GM19043 (cell line): ENCODE results near the gene SVOP.
"Not testable (repeated sequence)": the region's sequence is repeated elsewhere in the genome, so short reads cannot be mapped to it uniquely, and the experiment has no call there.

Source experiments
- ATAC-seq: cut with Tn5 transposase; IDR thresholded peaks from one replicate; pipeline ENCODE4 v1.9.1; 2021; ENCODE audit warnings: low read depth; ENCODE audit not compliant: unreplicated experiment

The SVOP gene

DNA sequence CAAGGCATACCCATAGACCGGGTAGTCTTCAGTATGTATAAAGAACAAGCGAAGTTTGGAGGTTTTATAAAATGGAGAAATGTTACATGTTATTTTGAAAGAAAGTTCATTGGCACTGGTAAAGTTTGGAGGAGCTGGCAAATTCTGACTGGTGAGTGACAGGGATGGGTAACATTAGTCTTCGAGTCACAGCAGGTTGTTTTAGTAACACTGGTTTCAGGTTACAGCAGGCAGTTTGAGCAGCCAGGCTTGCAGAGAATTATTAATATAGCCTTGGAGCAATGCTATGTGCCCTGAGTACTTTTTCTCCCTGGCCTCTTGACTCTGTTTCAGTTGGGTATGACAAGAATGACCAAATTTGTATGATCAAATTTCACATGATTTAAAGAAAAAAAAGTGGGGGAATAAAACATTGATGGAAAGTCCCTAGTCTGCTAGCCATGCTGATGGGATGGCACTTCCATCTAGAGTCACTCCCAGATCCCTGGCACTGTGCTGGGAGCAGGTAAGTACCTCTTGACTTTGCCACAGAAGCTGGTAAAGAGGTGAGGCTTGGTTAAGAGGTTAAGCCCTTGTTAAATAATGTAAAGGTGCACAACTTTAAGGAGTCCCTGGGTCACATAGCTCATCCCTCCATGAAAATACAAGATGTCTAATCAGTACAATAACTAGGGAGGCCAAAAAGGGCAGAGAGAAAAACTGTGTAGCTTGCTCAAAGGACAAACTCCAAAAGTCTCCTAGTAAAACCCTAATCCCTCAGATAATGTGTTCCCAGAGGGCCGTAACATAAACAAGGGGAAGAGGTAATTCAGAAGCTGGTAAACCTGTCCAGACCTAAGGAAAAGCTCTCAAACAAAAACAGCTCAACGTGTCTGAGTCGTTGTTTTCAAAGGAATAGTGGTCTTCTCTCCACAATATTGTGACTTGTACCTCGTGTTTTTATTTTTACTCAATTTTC is 12.7 kb upstream of the SVOP start:
- ATAC-seq, result no peak

DNA sequence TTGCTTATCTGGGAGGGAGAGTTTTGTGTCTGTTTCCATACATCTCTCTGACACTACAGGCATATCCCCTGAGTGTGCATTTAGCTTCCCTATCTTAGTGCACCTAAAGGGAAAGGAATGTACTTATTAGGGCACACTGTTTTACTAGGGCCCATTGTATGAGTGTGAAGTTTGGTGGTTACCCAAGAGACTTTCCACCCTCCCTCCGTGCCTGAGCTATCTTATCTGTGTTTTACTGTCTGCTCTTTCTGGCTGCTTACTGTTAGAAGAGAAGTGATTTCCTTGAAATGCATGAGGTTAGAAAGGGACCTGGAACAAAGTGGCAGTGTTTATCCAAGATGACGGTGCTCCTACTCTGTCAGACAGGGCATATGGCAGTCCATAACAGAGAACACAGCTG is 8.5 kb upstream of the SVOP start:
- no peak for ATAC-seq

DNA sequence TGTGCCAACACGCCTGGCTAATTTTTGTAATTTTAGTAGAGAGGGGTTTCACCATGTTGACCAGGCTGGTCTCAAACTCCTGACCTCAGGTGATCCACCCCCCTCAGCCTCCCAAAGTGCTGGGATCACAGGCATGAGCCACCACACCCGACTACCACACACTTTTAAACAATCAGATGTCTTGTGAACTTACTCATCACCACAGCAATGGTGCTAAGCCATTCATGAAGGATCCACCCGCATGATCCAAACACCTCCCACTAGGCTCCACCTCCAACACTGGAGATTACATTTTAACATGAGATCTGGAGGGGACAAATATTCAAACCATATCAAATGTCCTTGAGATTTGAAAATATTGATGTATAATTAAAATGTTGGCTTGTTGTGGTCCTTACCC is 7.8 kb upstream of the SVOP start:
- ATAC-seq, result not testable (repeated sequence)

DNA sequence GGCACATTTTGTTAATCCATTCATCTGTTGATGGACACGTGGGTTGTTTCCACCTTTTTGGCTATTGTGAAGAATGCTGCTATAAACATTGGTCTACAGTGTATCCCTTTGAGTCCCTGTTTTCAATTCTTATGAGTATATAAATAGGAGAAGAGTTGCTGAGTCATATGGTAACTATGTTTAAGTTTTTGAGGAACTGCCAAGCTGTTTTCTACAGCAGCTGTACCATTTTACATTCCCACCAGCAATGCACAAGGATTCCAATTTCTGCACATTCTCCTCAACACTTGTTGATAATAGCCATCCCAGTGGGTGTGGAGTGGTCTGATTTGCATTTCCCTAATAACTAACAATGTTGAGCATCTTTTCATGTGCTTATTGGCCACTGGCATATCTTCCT is 6.9 kb upstream of the SVOP start:
- ATAC-seq, result no peak

DNA sequence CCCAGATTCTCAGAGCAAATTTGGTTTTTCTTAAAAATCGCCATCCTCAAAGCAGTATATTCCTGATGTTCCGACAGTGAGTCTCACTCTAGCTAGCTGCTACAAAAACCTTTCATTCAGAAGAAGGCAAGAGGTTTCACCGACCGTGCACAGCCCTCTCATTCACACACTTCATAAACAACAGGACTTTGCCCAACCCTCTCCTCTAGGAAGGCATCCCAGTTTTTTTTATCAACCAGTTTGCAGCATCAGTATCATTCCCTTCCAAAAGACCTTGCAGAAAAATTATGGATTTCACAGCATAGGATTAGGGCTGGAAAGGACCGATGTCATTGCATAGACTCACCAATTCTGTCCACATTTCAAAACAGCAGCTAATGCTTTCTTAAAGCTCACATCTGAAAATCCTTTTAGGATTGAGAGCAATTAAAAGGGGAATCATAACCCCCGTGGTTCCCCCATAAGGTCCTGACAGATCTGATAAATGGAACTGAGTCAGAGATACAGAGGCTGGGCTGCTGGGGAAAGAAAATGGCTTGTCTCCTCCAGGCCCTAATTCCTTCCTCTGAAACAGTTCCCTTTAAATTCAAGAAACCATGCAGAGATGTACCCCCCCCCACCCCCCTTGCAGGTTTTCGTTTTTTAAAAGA is 597 bp downstream of the SVOP start:
- ATAC-seq, result no peak

DNA sequence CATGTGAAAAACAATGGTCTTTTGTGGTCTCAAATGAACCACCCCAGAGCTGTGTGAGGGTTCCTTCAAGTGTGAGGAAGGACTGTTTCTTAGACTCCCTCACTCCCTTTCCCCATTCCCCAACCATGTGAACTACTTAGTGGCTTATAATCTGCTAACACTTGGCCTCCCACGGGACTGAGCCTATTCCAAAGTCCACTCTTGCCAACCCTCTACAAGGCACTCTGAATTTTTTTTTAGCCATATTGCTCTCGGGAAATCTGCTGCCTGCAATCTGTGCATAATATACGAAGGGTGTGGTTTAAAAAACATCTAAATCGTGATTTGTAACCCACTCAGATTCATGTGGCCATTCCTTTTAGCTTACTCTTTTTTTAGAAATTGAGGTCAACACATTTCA is 2.6 kb downstream of the SVOP start:
- no peak for ATAC-seq

DNA sequence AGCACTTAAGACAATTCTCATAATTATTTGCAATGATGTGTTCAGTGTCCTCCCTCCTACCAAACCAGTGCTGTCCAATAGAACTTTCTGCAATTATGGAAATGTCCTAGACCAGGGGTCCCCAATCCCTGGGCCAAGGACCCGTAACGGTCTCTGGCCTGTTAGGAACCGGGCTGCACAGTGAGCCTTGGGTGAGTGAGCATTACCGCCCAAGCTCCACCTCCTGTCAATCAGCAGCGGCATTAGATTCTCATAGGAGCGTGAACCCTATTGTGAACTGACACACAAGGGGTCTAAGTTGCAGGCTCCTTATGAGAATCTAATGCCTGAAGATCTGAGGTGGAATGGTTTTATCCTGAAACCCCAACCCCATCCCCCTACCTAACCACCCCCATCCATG is 3.9 kb downstream of the SVOP start:
- no peak for ATAC-seq

DNA sequence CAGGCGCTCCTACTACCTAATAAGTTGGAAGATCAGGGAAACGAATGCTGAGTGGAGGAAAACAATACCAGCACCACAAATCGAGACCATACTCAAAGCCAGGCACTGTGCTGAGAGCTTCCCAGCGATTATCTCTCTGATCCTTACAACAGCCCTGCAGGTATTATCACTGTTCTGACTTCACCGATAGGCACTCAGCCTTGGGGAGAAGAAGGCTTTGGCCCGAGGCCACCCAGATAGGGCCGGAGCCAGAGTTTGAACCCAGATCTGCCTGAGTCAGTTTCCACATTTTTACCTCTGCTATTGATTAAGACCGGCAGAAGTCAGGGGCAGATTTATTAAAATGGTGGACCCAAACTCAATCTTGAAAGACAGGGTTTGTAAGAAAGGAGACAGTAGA is 4.9 kb downstream of the SVOP start:
- ATAC-seq, result no peak

DNA sequence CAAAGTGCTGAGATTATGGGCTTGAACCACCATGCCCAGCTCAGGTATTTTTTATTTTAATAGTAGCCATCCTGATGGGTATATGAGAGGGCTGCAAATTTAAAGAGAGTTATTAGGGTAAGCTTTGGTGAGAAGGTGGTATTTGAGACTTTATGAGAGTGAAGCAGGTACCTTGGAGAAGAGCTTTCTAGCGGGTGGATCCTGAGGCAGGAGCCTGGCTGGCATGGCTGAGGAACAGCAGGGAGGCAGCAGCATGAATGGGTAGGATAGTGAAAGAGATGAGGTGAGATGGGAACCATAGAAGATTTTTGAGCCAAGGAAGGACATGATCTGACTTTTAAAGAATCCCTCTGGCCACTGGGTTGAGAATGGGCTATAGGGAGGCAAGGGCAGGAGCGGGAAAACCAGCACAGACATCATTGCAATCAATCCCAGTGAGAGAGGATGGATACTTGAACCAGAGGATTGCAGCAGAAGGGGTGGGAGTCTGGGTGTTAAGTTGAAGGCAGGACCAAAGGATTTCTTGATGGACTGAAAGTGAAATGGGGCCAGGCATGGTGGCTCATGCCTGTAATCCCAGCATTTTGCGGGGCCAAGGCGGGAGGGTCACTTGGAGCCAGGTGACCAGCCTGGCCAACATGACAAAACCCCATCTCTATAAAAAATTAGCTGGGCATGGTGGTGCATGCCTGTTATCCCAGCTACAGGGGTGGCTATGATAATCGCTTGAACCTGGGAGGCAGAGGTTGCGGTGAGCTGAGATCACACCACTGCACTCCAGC is 5.7 kb downstream of the SVOP start:
- no peak for ATAC-seq

DNA sequence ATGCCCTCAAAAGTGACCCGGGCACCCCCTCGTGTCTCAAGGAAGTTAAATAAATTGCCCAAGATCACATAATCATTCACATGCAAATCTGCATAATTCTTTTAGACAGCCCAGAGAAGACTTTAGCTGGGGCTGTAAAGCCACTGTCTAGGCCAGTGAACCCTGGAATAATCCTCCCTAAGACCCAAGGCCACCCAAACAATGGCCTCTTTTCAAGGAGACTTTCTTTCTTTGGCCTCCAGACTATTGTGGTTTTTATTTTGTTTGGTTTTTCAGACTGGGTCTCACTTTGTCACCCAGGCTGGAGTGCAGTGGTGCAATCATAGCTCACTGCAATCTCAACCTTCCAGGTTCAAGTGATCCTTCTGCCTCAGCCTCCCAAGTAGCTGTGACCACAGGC is 10.6 kb downstream of the SVOP start:
- no peak for ATAC-seq

DNA sequence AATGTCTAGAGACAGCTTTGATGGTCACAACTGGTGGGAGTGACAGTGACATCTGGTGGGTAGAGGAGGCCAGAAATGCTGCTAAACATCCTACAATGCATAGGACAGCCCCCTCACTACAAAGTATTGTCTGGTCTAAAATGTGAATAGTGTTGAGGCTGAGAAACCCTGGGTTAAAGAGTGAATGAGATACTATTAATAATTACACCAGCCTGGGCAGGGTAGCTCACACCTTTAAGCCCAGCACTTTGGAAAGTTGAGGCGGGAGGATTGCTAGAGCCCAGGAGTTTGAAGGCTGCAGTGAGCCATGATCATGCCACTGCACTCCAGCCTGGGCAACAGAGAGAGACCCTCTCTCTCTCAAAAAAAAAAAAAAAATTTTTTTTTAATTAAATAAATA is 11.1 kb downstream of the SVOP start:
- ATAC-seq, result no peak

DNA sequence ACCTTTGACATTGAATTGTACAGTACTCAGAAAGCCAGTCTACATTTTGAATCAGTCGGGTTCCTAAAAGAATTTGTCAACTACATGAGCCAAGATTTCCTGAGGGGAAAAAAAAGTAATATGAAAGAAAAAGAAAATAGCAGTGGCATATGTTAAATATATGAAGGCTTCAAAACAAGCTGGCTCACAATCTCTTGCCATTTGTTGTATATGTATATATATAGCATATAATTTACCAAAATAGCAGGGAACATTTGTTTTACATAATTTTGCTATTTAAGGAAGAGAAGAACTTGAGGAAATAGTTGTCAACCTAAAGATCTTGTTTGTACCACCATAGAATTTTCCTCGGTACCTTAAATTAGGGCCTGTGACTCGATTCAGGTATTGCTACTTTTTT is 16.9 kb downstream of the SVOP start:
- no peak for ATAC-seq

DNA sequence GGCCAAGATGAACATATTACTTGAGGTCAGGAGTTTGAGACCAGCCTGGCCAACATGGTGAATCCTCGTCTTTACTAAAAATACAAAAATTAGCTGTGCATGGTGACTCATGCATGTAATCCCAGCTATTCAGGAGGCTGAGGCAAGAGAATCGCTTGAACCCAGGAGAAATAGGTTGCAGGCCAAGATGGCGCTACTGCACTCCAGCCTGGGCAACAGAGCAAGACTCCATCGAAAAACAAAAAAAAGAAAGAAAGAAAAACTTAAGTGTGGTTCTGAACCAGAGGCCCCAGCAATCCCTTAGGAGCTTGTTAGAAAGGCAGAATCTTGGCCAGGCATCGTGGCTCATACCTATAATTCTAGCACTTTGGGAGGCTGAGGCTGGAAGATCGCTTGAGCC is 24.5 kb downstream of the SVOP start:
- no peak for ATAC-seq

DNA sequence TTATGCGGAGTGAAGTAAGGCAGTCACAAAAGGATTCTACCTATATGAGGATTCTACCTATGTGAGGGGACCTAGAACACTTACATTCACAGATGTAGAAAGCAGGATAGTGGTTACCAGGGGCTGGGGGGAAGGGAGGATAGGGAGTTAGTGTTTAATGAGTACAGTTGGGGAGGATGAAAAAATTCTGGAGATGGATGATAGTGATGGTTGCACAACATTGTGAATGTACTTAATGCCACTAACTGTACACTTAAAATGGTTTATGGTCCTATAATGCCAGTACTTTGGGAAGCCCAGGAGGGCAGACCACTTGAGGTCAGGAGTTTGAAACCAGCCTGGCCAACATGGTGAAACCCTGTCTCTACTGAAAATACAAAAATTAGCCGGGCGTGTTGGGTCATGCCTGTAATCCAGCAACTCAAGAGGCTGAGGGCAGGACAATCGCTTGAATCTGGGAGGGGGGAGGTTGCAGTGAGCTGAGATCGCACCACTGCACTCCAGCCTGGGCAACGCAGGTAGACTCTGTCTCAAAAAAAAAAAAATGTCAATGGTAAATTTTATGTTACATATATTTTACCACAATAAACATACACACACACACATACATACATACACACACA is 25.4 kb downstream of the SVOP start:
- ATAC-seq, result no peak

DNA sequence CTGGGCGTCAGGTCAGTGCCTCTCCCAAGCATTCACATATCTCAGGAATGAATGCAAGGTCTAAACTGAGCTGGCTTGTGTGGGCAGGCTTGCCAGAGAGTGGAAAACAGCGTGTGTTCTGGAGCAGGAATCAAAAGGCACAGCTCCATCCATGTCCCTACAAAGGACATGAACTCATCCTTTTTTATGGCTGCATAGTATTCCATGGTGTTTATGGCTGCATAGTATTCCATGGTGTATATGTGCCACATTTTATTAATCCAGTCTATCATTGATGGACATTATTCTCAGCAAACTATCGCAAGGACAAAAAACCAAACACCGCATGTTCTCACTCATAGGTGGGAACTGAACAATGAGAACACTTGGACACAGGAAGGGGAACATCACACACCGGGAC is 30.8 kb downstream of the SVOP start:
- not testable (repeated sequence) for ATAC-seq

DNA sequence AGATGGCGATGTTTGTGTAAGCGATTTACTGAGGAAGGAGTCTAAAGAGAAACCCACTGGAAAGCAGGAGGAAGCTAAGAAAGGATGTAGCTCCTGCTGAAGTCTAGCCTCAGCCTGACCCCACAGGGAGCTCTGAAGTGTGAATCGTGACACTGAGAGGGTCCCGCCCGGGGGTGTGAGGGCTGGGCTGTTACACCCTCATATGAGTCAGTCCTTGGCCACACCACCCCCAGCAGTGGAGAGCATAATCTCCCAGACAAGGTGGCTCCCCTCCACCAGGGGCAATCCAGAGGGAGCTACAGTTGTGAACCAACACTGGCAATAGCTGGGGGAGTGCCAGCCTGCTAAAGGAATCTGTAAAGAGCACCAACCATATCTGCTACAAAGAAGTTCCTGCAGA is 31.5 kb downstream of the SVOP start:
- no peak for ATAC-seq

DNA sequence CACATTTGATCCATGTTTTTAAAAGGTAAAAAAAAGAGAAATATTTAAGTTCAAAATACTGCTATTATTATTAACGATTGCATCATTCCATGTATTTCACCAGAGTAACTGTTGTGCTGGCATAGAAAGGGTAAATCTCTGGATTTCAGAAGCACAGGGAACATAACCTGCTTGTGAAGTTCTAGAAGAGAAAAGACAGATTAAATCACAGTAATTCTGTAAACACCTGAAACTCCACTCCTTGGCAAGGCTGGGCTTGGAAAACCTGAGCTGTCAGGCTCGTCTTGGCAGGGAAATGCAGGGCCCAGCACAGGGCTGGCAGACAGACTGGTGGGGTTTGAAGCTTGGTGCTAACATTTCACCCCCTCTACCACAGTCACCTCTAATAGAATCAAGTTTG is 35.1 kb downstream of the SVOP start:
- ATAC-seq, result no peak

DNA sequence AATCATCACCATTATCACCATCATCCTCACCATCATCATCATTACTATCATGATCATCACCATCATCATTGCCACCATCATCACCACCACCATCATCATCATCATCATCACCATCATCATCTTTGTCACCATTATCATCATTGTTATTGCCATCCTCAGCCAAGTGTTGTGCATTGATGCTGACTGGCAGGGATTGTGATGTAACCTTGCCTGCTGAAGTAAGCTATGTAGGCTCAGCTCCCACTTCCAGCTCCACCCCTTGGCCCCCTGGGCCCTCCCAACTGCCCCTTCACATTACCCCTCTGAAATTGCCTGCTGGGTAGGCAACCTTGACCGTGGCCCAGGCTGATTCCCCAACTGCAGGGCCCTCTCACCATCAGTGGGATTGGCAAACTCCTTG is 37.6 kb downstream of the SVOP start:
- ATAC-seq, result no peak

DNA sequence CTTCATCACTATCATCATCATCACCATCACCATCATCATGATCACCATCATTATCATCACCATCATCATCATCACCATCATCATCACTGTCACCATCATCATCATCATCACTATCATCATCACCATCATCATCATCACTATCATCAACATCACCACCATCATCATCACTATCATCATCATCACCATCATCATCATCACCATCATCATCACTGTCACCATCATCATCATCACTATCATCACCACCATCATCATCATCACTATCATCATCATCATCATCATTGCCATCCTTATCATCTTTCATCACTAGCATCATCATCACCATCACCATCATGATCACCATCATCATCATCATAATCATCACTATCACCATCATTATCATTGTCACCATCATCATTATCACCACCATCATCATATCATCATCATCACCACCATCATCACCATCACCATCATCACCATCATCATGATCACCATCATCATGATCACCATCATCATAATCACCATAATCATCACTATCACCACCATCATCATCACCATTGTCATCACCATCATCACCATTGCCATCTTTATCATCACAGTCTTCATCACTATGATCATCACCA is 38.1 kb downstream of the SVOP start:
- ATAC-seq, result no peak

DNA sequence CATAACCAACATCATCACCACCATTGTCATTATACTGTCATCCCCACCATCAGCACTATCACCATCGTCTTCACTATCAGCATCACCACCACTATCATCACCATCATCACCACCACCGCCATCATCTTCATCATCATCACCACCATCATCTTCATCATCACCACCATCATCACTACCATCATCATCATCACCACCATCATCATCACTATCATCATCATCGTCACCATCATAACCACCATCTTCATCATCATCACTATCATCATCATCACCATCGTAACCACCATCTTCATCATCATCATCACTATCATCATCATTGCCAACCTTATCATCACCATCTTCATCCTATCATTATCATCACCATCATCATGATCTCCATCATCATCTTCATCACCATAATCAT is 39.0 kb downstream of the SVOP start:
- ATAC-seq, result no peak
